Rectal smooth muscle tissue (tissue), 1 donor: ENCODE results near the gene E2F7.
"Not testable (repeated sequence)": the region's sequence is repeated elsewhere in the genome, so short reads cannot be mapped to it uniquely, and the experiment has no call there.

Source experiments
- H3K27ac ChIP-seq: one replicate; pipeline ENCODE4 v1.7.0; 2013; ENCODE audit warnings: low read depth, low read length, inconsistent platforms
- H3K27me3 ChIP-seq: one replicate; pipeline ENCODE4 v1.7.0; 2013; ENCODE audit warnings: low read length; ENCODE audit not compliant: control insufficient read depth, insufficient read depth
- H3K36me3 ChIP-seq: one replicate; pipeline ENCODE4 v1.7.0; 2013; ENCODE audit warnings: low read length; ENCODE audit not compliant: control insufficient read depth, insufficient read depth
- H3K4me1 ChIP-seq: one replicate; pipeline ENCODE4 v1.7.0; 2013; ENCODE audit warnings: low read length; ENCODE audit not compliant: control insufficient read depth, insufficient read depth
- H3K4me3 ChIP-seq: one replicate; pipeline ENCODE4 v1.7.0; 2013; ENCODE audit warnings: low read length
- H3K9ac ChIP-seq: one replicate; pipeline ENCODE4 v1.7.0; 2013; ENCODE audit warnings: low read length

The E2F7 gene

DNA sequence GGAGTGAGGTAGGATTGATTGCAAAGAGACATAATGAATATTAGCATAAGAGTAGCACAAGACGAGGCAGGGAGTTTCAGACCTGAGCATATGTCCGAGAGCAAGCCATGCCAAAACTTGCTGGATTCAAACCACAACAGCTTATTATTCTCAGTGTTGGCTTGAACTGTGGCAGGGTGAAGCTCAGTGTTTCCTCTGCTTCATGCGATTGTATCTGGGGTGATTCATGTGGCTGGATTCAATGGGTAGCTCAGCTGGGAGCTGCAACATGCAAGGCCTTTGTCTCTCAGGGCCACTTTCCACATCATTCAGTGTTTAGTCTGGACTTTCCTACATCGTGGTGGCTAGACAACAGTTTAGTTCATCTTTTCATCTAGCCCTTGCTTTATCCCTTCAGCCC lies 22.1 kb upstream of the E2F7 start:
- Histone ChIP-seq H3K27ac (no peak overlapping the region), H3K4me1 (no peaks in the 10 kb centered on the region), H3K4me3 (no peak overlapping the region), H3K9ac (no peak overlapping the region), H3K36me3 (no peaks in the 10 kb centered on the region), H3K27me3 (no peaks in the 10 kb centered on the region)

DNA sequence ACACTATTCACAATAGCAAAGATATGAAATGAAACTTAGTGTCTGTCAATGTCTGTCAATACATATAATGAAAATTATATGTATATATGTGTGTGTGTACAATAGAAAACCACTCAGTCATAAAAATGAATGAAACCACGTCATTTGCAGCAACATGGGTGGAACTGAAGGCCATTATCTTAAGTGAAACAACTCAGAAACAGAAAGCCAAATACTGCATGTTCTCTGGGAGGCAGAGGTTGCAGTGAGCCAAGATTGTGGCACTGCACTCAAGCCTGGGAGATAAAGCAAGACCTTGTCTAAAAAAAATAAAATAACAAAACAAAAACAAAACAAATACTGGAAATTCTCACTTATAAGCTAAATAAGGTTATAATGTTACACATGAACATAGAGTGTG lies 16.7 kb upstream of the E2F7 start:
- no peaks in the 10 kb centered on the region for H3K36me3 ChIP-seq

DNA sequence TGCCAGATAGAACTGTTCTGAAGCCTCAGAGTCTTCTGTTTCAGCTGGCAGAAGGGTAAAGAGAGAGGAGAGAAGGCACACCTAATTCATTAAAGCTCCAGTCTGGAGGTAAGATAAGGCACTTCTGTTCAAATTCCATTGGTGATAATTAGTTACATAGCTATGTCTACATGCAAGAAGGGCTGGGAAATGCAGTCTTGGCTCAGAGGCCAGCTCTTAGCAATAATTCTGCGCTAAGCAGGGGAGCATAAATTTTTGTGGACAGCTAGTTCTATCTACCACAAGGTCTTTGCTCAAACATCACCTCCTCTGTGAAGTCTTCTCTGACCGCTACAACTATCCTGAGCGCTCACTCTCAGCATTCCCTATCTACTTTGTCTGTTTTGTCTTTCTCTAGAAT lies 14.3 kb upstream of the E2F7 start:
- no peaks in the 10 kb centered on the region for H3K27me3 ChIP-seq
- H3K9ac ChIP-seq: no peak overlapping the region
- H3K4me3 ChIP-seq: no peak overlapping the region
- no peaks in the 10 kb centered on the region for H3K4me1 ChIP-seq
- H3K36me3 ChIP-seq: no peaks in the 10 kb centered on the region
- no peak overlapping the region for H3K27ac ChIP-seq

More for the DNA sequence above, 16.7 kb upstream of the E2F7 start:
- H3K27ac ChIP-seq: no peak overlapping the region
- H3K4me1 ChIP-seq: no peaks in the 10 kb centered on the region
- no peak overlapping the region for H3K4me3 ChIP-seq
- no peak overlapping the region for H3K9ac ChIP-seq
- H3K27me3 ChIP-seq: no peaks in the 10 kb centered on the region

DNA sequence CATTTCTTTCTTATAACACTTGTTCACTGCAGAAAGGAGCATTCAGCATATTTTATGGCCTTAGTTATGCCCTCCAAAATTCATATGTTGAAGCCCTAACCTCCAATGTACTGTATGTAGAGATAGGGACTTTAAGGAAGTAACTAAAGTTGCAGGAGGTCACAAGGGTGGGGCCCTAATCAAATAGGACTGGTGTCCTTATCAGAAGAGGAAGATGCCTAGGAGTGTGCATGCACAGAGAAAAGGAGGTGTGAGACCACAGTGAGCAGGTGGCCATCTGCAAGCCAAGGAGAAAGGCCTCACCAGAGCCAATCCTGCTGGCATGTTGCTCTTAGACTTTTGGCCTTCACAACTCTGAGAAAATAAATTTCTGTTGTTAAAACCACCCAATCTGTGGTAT lies 12.9 kb upstream of the E2F7 start:
- Histone ChIP-seq H3K36me3 (no peaks in the 10 kb centered on the region), H3K27me3 (no peaks in the 10 kb centered on the region), H3K9ac (no peak overlapping the region), H3K27ac (no peak overlapping the region), H3K4me1 (no peaks in the 10 kb centered on the region), H3K4me3 (no peak overlapping the region)

DNA sequence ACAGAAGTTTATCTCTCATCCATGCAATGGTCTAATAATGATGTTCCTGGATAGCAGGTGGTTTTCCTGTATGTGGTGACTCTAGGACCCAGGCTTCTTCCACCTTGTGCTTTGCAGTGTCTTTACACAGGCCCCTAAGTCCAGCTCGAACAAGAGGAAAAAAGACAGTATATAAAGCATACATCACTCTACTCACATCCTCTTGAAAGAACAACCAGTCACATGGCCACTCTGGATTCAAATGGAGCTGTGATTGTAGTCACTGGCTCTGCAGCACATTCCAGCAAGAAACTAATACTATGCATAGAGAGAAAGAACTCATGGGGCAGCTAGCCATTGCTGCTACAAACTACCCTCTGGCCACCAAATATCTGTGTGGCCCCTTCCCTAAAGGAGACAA lies 11.5 kb upstream of the E2F7 start:
- H3K4me1 ChIP-seq: no peaks in the 10 kb centered on the region
- H3K27ac ChIP-seq: no peak overlapping the region
- H3K36me3 ChIP-seq: no peaks in the 10 kb centered on the region
- H3K4me3 ChIP-seq: no peak overlapping the region
- H3K9ac ChIP-seq: no peak overlapping the region
- H3K27me3 ChIP-seq: no peaks in the 10 kb centered on the region

GRCh38 chr12:77073894-77074293 lies 8.5 kb upstream of the E2F7 start:
- not testable (repeated sequence) for H3K27ac ChIP-seq, H3K36me3 ChIP-seq, H3K4me3 ChIP-seq, H3K27me3 ChIP-seq, H3K9ac ChIP-seq, H3K4me1 ChIP-seq

DNA sequence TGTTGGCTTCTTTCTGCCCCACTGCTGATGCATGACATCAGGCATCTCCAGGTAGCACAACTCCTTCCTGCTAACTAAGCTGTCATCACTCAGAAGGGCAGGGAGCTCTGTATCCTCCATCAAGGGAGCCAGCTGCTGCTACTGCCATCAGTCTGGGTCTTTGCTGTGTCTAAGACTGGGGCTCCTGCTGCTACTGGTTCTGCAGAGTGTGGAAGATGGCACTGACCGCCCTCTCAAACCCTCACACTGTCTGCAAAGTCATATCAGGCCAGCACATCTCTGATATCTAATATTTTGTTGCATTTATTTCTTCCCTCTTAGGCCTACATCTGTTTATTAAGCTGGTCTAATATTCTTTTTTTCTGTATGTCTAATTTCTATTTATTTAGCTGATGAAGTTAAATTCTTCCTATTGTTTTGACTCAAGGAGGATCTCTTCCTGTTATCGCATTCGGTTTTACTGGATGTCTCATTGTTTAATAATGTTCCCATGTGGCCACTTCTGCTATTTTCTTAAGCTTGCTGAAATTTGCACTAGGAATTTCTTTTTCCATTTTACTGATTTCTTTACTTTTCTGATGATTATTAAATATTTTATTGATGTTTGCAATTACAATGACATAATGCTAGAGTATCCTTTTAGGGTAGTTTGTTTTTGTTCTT lies 7.6 kb upstream of the E2F7 start:
- no peak overlapping the region for H3K4me3 ChIP-seq
- no peaks in the 10 kb centered on the region for H3K36me3 ChIP-seq
- H3K9ac ChIP-seq: no peak overlapping the region
- H3K27ac ChIP-seq: no peak overlapping the region
- no peaks in the 10 kb centered on the region for H3K4me1 ChIP-seq
- no peaks in the 10 kb centered on the region for H3K27me3 ChIP-seq

DNA sequence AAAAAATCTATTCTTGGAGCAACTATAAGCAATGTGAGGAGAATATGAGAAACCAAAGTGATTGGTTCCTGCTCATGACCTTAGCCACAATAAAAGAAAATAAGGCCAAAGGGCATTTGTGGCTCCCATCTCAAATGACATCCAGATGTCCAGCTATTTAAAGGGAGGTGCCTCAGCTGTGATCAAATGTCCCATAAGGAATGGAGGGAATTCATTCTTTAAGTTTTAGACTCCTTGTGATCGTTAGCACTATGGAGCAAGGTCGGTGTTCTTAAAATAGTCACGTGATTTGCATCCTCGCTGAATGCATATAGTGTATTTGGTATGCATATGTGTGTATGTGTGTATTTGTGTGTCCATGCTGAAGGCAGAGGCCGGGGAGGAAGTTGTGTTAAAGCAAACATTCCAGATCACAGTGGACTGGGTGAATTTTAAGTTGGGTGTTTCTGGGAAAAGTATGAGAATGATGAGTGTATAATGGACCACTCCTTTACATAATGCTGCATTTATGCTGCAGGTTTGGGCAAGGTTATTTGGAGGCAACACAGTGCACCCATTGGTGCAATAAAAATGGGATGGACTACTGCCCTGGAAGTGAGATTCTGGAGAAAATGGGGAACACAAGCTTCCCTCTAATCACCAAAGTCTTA lies 5.6 kb upstream of the E2F7 start:
- Histone ChIP-seq H3K9ac (no peak overlapping the region), H3K27me3 (no peaks in the 10 kb centered on the region), H3K4me1 (no peaks in the 10 kb centered on the region), H3K4me3 (no peak overlapping the region), H3K27ac (no peak overlapping the region), H3K36me3 (no peaks in the 10 kb centered on the region)

DNA sequence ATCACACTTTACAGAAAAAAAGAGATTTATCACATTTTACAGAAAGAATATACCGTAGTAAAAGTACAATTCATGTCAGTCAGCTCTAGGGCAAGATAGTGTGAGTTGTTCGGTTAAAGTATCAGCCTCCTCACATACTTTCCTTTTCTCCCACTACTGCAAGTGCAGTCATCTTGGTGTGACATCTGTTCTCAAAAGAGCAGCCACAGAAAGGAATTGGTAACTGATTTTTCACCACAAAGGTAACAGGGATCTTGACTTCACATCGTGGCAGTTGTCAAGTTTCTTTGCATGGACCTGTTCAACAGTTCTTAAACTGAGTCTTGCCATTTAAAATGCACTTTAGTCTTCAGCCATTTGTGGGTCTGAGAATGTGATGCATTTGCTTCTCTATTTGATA lies 5.0 kb upstream of the E2F7 start:
- H3K27ac ChIP-seq: no peak overlapping the region
- no peaks in the 10 kb centered on the region for H3K4me1 ChIP-seq
- H3K4me3 ChIP-seq: no peak overlapping the region
- no peaks in the 10 kb centered on the region for H3K36me3 ChIP-seq
- no peak overlapping the region for H3K9ac ChIP-seq
- no peaks in the 10 kb centered on the region for H3K27me3 ChIP-seq

GRCh38 chr12:77064896-77065360 lies 441 bp downstream of the E2F7 start:
- Histone ChIP-seq H3K27me3 (no peaks in the 10 kb centered on the region), H3K36me3 (no peaks in the 10 kb centered on the region), H3K9ac (no peak overlapping the region), H3K4me1 (peaks cover 6% of the 10 kb centered on the region), H3K27ac (no peak overlapping the region), H3K4me3 (peak overlapping the region; percentile 73)

- no peaks in the 10 kb centered on the region for H3K27me3 ChIP-seq
- no peaks in the 10 kb centered on the region for H3K36me3 ChIP-seq
- peak overlapping the region; percentile 13 for H3K4me3 ChIP-seq
- H3K4me1 ChIP-seq: peaks cover 6% of the 10 kb centered on the region
- H3K9ac ChIP-seq: no peak overlapping the region
- no peak overlapping the region for H3K27ac ChIP-seq
Measured at GRCh38 chr12:77062846-77063461, 2.4 kb downstream of the E2F7 start.

DNA sequence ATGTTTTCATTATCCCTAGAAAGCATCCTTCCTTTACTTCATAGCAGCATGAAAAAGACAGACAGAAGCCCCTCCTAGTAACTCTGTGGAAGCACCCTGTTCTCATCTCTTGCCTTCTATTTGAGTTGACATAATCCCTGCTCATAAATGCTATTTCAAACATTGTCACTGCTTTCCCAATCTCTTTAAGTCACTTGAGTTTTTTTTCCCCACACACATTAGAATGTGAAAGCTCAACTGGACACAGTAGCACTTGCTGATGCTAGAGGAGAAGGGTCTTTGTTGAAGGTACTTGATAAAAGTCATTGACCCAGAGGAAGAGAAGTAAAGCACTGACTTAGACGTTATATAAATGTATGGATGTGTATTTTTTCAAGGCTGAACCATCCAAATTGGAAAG lies 3.0 kb downstream of the E2F7 start:
- Histone ChIP-seq H3K9ac (no peak overlapping the region), H3K4me3 (no peak overlapping the region), H3K27me3 (no peaks in the 10 kb centered on the region), H3K27ac (no peak overlapping the region), H3K36me3 (no peaks in the 10 kb centered on the region), H3K4me1 (peaks cover 6% of the 10 kb centered on the region)

- Histone ChIP-seq H3K27ac (no peak overlapping the region), H3K36me3 (no peaks in the 10 kb centered on the region), H3K4me1 (peaks cover 6% of the 10 kb centered on the region), H3K9ac (no peak overlapping the region), H3K4me3 (no peak overlapping the region), H3K27me3 (no peaks in the 10 kb centered on the region)
Measured at GRCh38 chr12:77060883-77061240, 4.5 kb downstream of the E2F7 start.
